ENCODE measurements around the gene PRR33.

Gene PRR33

DNA sequence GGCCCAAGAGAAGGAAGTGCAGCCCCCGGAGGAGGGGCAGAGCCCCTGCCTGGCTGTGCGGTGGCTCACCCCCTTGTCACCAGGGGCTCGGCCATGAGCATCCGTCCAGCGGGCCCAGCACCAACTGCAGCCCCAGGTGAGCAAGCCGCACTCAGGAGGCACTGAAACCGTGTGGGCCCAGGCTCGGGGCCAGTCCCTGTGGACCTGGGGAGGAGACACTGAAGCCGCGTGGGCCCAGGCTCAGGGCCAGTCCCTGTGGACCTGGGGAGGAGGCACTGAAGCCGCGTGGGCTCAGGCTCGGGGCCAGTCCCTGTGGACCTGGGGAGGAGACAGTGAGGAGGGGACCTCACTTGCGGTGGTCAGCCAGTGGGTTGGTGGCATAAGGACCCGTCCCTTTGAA, 24.9 kb downstream of the PRR33 start:
- no peak for DNase-seq

DNA sequence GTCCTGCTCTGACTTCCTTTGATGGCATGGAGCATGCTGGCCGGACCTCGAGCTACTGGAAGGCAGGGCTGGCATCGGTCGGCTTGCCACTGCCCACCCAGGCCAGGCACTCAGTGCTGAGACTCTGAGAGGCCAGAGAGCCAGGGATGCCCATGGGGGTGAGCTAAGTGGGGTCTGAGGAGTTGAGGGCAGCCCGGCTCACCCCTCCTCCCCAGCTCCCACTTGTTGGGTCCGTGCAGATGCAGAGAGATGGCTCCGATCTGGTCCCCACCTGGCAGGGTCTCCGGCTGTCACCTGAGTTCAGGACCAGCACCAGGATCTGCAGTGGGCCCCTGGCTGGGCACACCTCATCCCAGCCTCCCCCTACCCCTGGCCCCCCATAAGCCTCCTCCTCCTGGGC, 25.5 kb downstream of the PRR33 start:
- DNase-seq: no peak

- peak in 6 of 58 donors; percentile 10 to 49 (median 28) for DNase-seq
Measured at GRCh38 chr11:1864831-1865665, 26.6 kb downstream of the PRR33 start.

- no peak for DNase-seq
Measured at GRCh38 chr11:1864231-1864630, 27.5 kb downstream of the PRR33 start.

- DNase-seq: peak in 34 of 58 donors; percentile 6 to 66 (median 44)
Measured at GRCh38 chr11:1863352-1864216, 28.1 kb downstream of the PRR33 start.

GRCh38 chr11:1862588-1863351, 28.9 kb downstream of the PRR33 start:
- DNase-seq: no peak

DNA sequence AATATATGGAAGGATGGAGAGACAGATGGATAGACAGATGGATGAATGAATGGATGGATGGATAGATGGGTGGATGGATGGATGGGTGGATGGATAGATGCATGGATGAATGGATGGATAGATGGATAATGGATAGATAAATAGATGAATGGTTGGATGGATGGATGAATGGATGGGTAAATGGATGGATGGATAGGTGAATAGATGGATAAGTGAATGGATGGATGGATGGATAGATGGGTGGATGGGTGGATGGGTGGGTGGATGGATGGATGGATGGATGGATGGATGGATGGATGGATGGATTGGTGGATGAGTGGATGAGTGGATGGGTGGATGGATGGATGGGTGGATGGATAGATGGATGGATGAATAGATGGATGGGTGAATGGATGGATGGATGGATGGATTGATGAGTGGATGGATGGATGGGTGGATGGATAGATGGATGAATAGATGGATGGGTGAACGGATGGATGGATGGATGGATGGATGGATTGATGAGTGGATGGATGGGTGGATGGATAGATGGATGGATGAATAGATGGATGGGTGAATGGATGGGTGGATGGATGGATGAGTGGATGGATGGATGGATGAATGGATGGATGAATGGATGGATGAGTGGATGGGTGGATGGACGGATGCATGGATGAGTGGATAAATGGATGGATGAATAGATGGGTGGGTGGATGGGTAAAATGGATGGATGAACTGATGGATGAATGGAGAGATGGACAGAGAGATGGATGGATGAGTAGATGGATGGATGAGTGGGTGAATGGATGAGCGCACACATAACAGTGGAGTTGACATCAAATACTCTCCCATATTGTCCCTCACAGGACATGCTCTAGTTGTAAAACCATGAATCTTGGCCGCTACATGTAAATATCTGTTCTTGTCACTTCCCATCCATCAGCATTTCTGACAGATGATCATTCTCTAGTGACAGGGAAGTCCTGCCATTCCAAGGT, 30.0 kb downstream of the PRR33 start:
- DNase-seq: no peak

DNA sequence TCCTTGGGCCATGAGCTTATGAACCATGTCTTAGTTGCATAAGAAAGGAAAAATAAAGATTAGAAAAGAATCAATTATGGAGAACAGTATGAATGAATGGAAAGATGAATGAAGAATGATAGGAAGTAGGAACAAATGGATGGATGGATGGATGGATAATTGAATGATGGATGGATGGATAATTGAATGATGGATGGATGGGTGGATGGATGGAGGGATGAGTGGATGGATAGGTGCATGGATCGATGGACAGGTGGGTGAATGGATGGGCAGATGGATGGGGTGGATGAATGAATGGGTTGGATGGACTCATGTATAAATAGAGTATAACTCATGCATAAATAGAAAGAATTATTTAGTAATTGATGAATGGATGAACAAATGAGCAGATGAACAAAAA, 31.6 kb downstream of the PRR33 start:
- no peak for DNase-seq

DNA sequence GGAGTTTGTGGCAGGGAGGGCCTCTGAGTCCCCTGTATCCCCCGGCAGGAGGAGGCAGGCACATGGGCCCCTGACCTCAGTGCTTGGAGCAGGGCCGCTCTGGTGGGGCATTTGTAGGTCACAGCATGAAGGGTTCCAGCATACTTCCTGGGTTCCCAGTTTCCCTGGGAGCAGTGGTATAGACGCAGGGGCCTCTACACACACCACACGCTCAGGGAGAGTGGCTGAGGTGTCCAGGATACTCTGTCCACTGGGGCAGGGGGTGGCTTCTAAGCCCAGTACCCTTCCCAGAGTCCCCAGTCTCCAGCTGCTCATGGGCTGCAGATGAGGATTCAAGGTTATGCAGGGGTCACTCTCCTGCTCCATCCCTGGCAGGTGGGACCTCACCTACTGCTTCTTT, 32.7 kb downstream of the PRR33 start:
- DNase-seq: no peak

GRCh38 chr11:1858576-1858975, 33.1 kb downstream of the PRR33 start:
- DNase-seq: no peak

GRCh38 chr11:1858154-1858553, 33.5 kb downstream of the PRR33 start:
- DNase-seq: peak in 2 of 58 donors; percentile 5 to 23

GRCh38 chr11:1857064-1857463, 34.6 kb downstream of the PRR33 start:
- DNase-seq: no peak

DNA sequence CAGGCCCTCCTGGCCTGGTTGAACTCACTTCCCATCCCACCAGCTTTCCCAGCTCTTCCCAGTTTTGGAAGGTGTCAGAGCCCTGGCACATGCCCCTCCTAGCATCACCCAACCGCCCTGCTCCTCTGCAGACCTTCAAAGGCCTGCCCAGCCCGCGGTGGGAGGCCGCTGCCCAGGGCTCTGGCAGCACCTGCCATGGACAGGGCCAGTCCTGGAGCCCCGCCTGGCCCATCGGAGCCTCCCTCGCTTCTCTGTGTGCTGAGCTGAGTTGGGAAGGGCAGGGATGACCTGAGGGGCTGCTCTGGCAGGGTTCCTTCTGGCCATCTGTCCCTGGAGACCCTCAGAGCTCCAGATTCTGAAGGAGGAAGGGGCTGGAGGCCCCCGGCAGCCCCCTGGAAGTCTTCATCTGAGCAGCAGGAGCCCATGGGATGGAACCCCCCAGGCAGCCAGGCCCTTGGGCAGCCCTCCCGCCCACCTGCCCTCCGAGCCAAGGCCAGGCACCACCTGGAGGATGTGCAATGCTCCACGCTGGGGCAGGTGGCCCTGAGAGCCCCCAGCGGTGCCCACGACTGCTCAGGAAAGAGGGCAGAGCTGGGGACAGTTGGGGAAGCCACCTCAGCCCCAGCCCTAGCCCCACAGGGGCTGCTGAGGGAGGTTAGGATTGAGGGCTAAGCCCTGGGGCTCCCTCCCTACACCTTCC, 35.2 kb downstream of the PRR33 start:
- DNase-seq: no peak

GRCh38 chr11:1855886-1856265, 35.8 kb downstream of the PRR33 start:
- DNase-seq: no peak

GRCh38 chr11:1854949-1855885, 36.5 kb downstream of the PRR33 start:
- no peak for DNase-seq

GRCh38 chr11:1854132-1854948, 37.4 kb downstream of the PRR33 start:
- no peak for DNase-seq

DNA sequence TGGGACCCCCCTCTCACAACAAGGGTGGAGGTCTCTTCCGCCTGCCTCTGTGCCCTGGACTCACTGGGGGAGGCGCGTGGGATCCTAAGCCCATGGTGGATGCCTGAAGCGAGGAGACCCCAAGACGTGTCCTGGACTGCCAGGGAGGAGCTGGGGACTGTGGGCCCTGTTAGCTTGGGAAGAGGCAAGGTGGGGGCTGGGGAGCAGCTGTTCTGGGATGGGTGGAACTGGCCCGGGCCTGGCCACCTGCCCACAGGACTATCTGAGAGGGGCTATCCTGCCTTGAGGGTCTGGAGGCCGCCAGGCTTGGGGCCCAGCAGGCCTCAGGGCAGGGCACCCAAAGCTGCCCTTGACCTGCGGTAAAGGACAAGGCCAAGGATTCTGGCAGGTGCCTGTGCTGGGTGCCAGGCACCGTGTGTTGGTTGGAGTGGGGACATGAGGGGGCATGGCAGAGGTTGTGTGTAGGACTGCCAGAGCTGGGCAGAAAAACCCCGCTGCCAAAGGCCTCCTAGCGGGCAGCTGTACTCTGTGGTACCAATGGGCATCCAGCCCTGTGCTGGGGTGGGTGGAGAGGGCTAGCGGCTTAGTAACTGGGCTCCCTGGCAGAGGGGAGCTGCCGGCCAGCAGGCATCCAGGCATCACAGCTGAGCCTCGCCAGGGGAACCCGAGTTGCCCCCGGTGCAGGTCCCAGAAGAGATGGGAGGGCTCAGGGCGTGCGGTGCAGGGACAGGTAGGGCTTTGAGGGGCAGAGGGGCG, 38.1 kb downstream of the PRR33 start:
- peak in 1 of 58 donors; percentile 20 for DNase-seq

Measured in anterior cingulate cortex (tissue), 58 donors.